ENCODE results near the gene GNG4. TPM values are rescaled to one million over a fixed set of nuclear protein-coding genes. Genes with fewer than 3 reads are reported as not detected.

GNG4 gene
- total and polyA plus RNA-seq, 2 donors (not counting 1 experiment from before 2014, with no cell fraction given) = 0.52 TPM; not detected in 1

GRCh38 chr1:235617808-235618207 lies 31.8 kb downstream of the GNG4 start:
- Histone ChIP-seq H3K27ac (ENCODE audit: low read length in 2 of 2) (no peak overlapping the region), H3K79me2 (ENCODE audit: control insufficient read depth, insufficient read depth, low read length) (no peaks in the 10 kb centered on the region), H4K20me1 (ENCODE audit: control insufficient read depth, insufficient read depth, low read length, poor library complexity, severe bottlenecking) (no peaks in the 10 kb centered on the region), H2AFZ (ENCODE audit: insufficient read depth, low read depth, low read length, poor library complexity, severe bottlenecking) (no peak overlapping the region), H3K36me3 (replicated peaks in 1 of 2; ENCODE audit: control extremely low read depth in 1 of 2, control insufficient read depth in 1 of 2, extremely low read depth in 1 of 2, insufficient read depth in 2 of 2, low read length in 1 of 2) (no peaks in the 10 kb centered on the region), H3K9ac (ENCODE audit: low read length) (no peak overlapping the region), H3K27me3 (replicated peaks in 1 of 4; ENCODE audit: control extremely low read depth in 1 of 4, control insufficient read depth in 3 of 4, insufficient read depth in 4 of 4, low read length in 3 of 4) (peaks cover 0 to 3% (median 0%) of the 10 kb centered on the region in 4 experiments), H3K9me3 (ENCODE audit: control extremely low read depth in 1 of 3, control insufficient read depth in 2 of 3, insufficient read depth in 1 of 3, low read length in 2 of 3) (no peaks in the 10 kb centered on the region), H3K4me2 (replicated peaks; ENCODE audit: low read depth, low read length, poor library complexity, severe bottlenecking) (no peak overlapping the region), H3K4me3 (ENCODE audit: control extremely low read depth in 1 of 5, extremely low read depth in 1 of 5, insufficient read depth in 1 of 5, low read depth in 2 of 5, low read length in 4 of 5) (no peak overlapping the region), H3K4me1 (ENCODE audit: control insufficient read depth in 2 of 2, insufficient read depth in 2 of 2, low read length in 2 of 2) (no peaks in the 10 kb centered on the region)
- DNase-seq = no peak
- ATAC-seq (ENCODE audit: low read depth) = no peak
- ChIA-PET CTCF (interaction anchor here (0.7 kb wide), 1 partner anchor 151 kb away, joined by 3 read pairs; no protein-coding TSS in a partner anchor), POLR2A (no interaction called here)
- TF ChIP-seq CTCF (IDR thresholded peaks at IDR 0.05) = no peak
- TF ChIP-seq EZH2 (IDR thresholded peaks at IDR 0.05; ENCODE audit: borderline replicate concordance, insufficient read depth, low read depth, low read length, poor library complexity, severe bottlenecking) = no peak
- Mint-ChIP-seq H3K4me1 (no peaks in the 10 kb centered on the region), H3K27ac (no peak overlapping the region), H3K27me3 (peaks cover 6% of the 10 kb centered on the region), H3K9me3 (ENCODE audit: insufficient read depth) (no peaks in the 10 kb centered on the region), H3K4me3 (no peak overlapping the region)
- intact Hi-C loops (cut with micrococcal nuclease) = no loop called here
- no CpG with 5 or more reads among the region's 3 CpGs for WGBS (ENCODE audit: insufficient coverage)

GRCh38 chr1:235617140-235617539 lies 32.4 kb downstream of the GNG4 start:
- POLR2A ChIA-PET = no interaction called here
- Histone ChIP-seq H3K79me2 (ENCODE audit: control insufficient read depth, insufficient read depth, low read length) (no peaks in the 10 kb centered on the region), H3K36me3 (replicated peaks in 1 of 2; ENCODE audit: control extremely low read depth in 1 of 2, control insufficient read depth in 1 of 2, extremely low read depth in 1 of 2, insufficient read depth in 2 of 2, low read length in 1 of 2) (no peaks in the 10 kb centered on the region), H3K27me3 (replicated peaks in 1 of 4; ENCODE audit: control extremely low read depth in 1 of 4, control insufficient read depth in 3 of 4, insufficient read depth in 4 of 4, low read length in 3 of 4) (peaks cover 0 to 3% (median 0%) of the 10 kb centered on the region in 4 experiments), H3K4me3 (ENCODE audit: control extremely low read depth in 1 of 5, extremely low read depth in 1 of 5, insufficient read depth in 1 of 5, low read depth in 2 of 5, low read length in 4 of 5) (no peak overlapping the region), H3K9me3 (ENCODE audit: control extremely low read depth in 1 of 3, control insufficient read depth in 2 of 3, insufficient read depth in 1 of 3, low read length in 2 of 3) (no peaks in the 10 kb centered on the region), H3K27ac (ENCODE audit: low read length in 2 of 2) (no peak overlapping the region), H3K4me2 (replicated peaks; ENCODE audit: low read depth, low read length, poor library complexity, severe bottlenecking) (no peak overlapping the region), H3K4me1 (ENCODE audit: control insufficient read depth in 2 of 2, insufficient read depth in 2 of 2, low read length in 2 of 2) (no peaks in the 10 kb centered on the region), H2AFZ (ENCODE audit: insufficient read depth, low read depth, low read length, poor library complexity, severe bottlenecking) (no peak overlapping the region), H4K20me1 (ENCODE audit: control insufficient read depth, insufficient read depth, low read length, poor library complexity, severe bottlenecking) (no peaks in the 10 kb centered on the region), H3K9ac (ENCODE audit: low read length) (no peak overlapping the region)
- CTCF ChIA-PET = no interaction called here
- H3K9me3 Mint-ChIP-seq (ENCODE audit: insufficient read depth) = no peaks in the 10 kb centered on the region
- intact Hi-C loops (cut with micrococcal nuclease) = no loop called here
- H3K27ac Mint-ChIP-seq = no peak overlapping the region
- H3K4me1 Mint-ChIP-seq = no peaks in the 10 kb centered on the region
- WGBS (ENCODE audit: insufficient coverage) = 100% methylated on average over 2 of the region's 3 CpGs
- H3K4me3 Mint-ChIP-seq = no peak overlapping the region
- ATAC-seq (ENCODE audit: low read depth) (no peak), DNase-seq (no peak)
- TF ChIP-seq EZH2 (IDR thresholded peaks at IDR 0.05; ENCODE audit: borderline replicate concordance, insufficient read depth, low read depth, low read length, poor library complexity, severe bottlenecking) (no peak), CTCF (IDR thresholded peaks at IDR 0.05) (no peak)
- H3K27me3 Mint-ChIP-seq = peaks cover 6% of the 10 kb centered on the region

Measured in B cell (primary cell).